HL-60 (cell line): Measurements from ENCODE around the gene LRMDA.

ENCODE experiments used
- DNase-seq, 2 experiments: peaks; one replicate each; pipeline ENCODE4 v3.0.0-alpha.2; 2010 to 2020; ENCODE audit warnings: low read depth in 1 of 2, low spot score in 1 of 2
- H3K27ac ChIP-seq: fragments of 250-450 bp; sonication (Bioruptor Pico); replicated peaks from 2 replicates; pipeline ENCODE4 v1.5.1; 2020; ENCODE audit warnings: mild to moderate bottlenecking, moderate library complexity
- H3K27me3 ChIP-seq: fragments of 250-450 bp; sonication (Bioruptor Pico); 2 replicates; pipeline ENCODE4 v1.5.1; 2021; ENCODE audit warnings: mild to moderate bottlenecking, moderate library complexity; ENCODE audit not compliant: insufficient read depth, poor library complexity, severe bottlenecking
- H3K4me3 ChIP-seq: replicated peaks from 2 replicates; pipeline ENCODE4 v1.5.1; 2011; ENCODE audit warnings: mild to moderate bottlenecking, control low read depth, low read length; ENCODE audit not compliant: insufficient read depth
- CTCF ChIP-seq: IDR thresholded peaks from one replicate; pipeline ENCODE4 v1.5.1; 2011; ENCODE audit warnings: low read length, control low read depth, inconsistent platforms; ENCODE audit not compliant: insufficient read depth
- GABPA ChIP-seq: IDR thresholded peaks from 2 replicates; pipeline ENCODE4 v1.6.1; 2012; ENCODE audit warnings: low read depth
- POLR2AphosphoS5 ChIP-seq: IDR thresholded peaks from 2 replicates; pipeline ENCODE4 v1.6.1; 2012; ENCODE audit warnings: low read depth
- SPI1 ChIP-seq: IDR thresholded peaks from 2 replicates; pipeline ENCODE4 v1.6.1; 2012; ENCODE audit warnings: low read depth, mild to moderate bottlenecking, borderline replicate concordance
- TF ChIP-seq, protein P1 (sequence below): IDR thresholded peaks from 2 replicates; pipeline ENCODE4 v1.6.1; 2012; ENCODE audit warnings: low read depth; ENCODE audit not compliant: insufficient replicate concordance

LRMDA gene

GRCh38 chr10:75924309-75924902 is 493.0 kb downstream of the LRMDA start:
- no peak for DNase-seq
- Histone ChIP-seq H3K4me3 (no peak overlapping the region), H3K27ac (no peak overlapping the region), H3K27me3 (no peaks in the 10 kb centered on the region)
- TF ChIP-seq, protein P1, sequence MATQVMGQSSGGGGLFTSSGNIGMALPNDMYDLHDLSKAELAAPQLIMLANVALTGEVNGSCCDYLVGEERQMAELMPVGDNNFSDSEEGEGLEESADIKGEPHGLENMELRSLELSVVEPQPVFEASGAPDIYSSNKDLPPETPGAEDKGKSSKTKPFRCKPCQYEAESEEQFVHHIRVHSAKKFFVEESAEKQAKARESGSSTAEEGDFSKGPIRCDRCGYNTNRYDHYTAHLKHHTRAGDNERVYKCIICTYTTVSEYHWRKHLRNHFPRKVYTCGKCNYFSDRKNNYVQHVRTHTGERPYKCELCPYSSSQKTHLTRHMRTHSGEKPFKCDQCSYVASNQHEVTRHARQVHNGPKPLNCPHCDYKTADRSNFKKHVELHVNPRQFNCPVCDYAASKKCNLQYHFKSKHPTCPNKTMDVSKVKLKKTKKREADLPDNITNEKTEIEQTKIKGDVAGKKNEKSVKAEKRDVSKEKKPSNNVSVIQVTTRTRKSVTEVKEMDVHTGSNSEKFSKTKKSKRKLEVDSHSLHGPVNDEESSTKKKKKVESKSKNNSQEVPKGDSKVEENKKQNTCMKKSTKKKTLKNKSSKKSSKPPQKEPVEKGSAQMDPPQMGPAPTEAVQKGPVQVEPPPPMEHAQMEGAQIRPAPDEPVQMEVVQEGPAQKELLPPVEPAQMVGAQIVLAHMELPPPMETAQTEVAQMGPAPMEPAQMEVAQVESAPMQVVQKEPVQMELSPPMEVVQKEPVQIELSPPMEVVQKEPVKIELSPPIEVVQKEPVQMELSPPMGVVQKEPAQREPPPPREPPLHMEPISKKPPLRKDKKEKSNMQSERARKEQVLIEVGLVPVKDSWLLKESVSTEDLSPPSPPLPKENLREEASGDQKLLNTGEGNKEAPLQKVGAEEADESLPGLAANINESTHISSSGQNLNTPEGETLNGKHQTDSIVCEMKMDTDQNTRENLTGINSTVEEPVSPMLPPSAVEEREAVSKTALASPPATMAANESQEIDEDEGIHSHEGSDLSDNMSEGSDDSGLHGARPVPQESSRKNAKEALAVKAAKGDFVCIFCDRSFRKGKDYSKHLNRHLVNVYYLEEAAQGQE: no peak
- TF ChIP-seq GABPA (no peak), POLR2AphosphoS5 (no peak), CTCF (no peak), SPI1 (no peak)

- Histone ChIP-seq H3K27me3 (no peaks in the 10 kb centered on the region), H3K27ac (no peak overlapping the region), H3K4me3 (no peak overlapping the region)
- no peak for DNase-seq
- TF ChIP-seq GABPA: no peak
- TF ChIP-seq, protein P1: no peak
- no peak for TF ChIP-seq CTCF
- no peak for TF ChIP-seq POLR2AphosphoS5
- TF ChIP-seq SPI1: no peak
Measured at GRCh38 chr10:75925999-75926398, 494.6 kb downstream of the LRMDA start.

GRCh38 chr10:75926763-75927162 is 495.3 kb downstream of the LRMDA start:
- H3K4me3 ChIP-seq: no peak overlapping the region
- no peak for DNase-seq
- TF ChIP-seq GABPA (no peak), CTCF (no peak), POLR2AphosphoS5 (no peak), SPI1 (no peak)
- TF ChIP-seq, protein P1: no peak
- no peak overlapping the region for H3K27ac ChIP-seq
- H3K27me3 ChIP-seq: no peaks in the 10 kb centered on the region
